ENCODE data around the gene ITK.

Gene ITK

DNA sequence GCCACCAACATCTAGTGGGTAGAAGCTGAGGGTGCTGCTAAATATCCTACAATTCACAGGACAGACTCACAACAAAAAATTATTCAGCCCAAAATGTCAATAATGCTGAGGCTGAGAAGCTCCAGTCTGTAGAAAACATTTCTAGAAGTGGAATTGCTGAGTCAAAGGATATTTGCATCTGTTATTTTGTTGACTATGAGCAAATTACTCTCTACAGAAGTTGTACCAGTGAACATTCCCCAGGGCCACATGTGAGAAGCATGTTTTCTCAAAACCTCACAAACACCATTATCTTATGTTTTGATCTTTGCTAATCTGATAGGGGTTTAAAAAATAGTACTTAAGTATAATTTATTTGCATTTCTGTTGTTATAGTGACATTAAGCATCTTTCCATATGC, 15.4 kb downstream of the ITK start:
- Histone ChIP-seq H3K18ac (ENCODE audit: low read length) (no peak overlapping the region), H3K4me1 (ENCODE audit: control insufficient read depth, low read depth, low read length) (no peaks in the 10 kb centered on the region), H3K27me3 (ENCODE audit: insufficient read depth, low read length, poor library complexity) (no peaks in the 10 kb centered on the region), H3K9ac (ENCODE audit: low read length) (no peak overlapping the region), H3K4me2 (ENCODE audit: low read length) (no peak overlapping the region), H2BK5ac (ENCODE audit: low read length) (no peak overlapping the region), H3K4me3 (ENCODE audit: low read length) (no peak overlapping the region), H3K23ac (ENCODE audit: low read length) (no peak overlapping the region), H3K27ac (ENCODE audit: low read depth, low read length) (no peak overlapping the region), H2BK120ac (ENCODE audit: low read depth, low read length) (no peak overlapping the region), H3K36me3 (ENCODE audit: control insufficient read depth, insufficient read depth, low read length) (no peaks in the 10 kb centered on the region), H3K79me1 (ENCODE audit: low read length) (no peaks in the 10 kb centered on the region), H3K56ac (ENCODE audit: low read length) (no peak overlapping the region), H4K5ac (ENCODE audit: low read length) (no peak overlapping the region), H2AK5ac (ENCODE audit: low read length) (no peak overlapping the region), H2BK15ac (replicated peaks; ENCODE audit: low read depth) (no peak overlapping the region), H3K4ac (ENCODE audit: low read depth, low read length) (no peak overlapping the region), H4K8ac (ENCODE audit: low read depth, low read length) (no peak overlapping the region), H3K79me2 (ENCODE audit: control insufficient read depth, insufficient read depth, low read length) (no peaks in the 10 kb centered on the region)
- no peak for DNase-seq

DNA sequence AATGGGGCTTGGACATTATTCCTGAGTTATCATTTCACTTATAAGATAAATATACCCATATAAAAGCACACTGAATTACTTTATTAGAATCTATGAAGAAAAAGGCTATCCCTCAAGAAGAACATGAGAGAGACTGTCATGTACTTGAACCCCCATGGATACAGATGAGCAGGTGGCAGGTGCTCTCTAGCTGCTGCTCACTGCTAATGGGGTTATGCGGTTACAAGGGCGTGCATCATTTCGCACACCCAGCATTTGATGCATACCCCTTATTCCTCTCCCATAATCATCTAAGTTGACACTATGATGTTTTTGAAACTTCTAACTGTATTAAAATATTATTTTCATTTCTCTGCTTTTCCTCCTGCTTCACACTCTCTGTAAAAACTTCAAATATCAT, 16.4 kb downstream of the ITK start:
- H3K4me3 ChIP-seq (ENCODE audit: low read length): no peak overlapping the region
- H3K18ac ChIP-seq (ENCODE audit: low read length): no peak overlapping the region
- no peak overlapping the region for H3K56ac ChIP-seq (ENCODE audit: low read length)
- no peak overlapping the region for H3K4ac ChIP-seq (ENCODE audit: low read depth, low read length)
- no peak for DNase-seq
- H3K4me1 ChIP-seq (ENCODE audit: control insufficient read depth, low read depth, low read length): no peaks in the 10 kb centered on the region
- no peak overlapping the region for H4K8ac ChIP-seq (ENCODE audit: low read depth, low read length)
- H2BK5ac ChIP-seq (ENCODE audit: low read length): no peak overlapping the region
- WGBS (ENCODE audit: extremely low coverage, insufficient coverage, low lambda C conversion rate): no CpG with 5 or more reads among the region's 3 CpGs
- H3K4me2 ChIP-seq (ENCODE audit: low read length): no peak overlapping the region
- no peak overlapping the region for H4K5ac ChIP-seq (ENCODE audit: low read length)
- no peaks in the 10 kb centered on the region for H3K27me3 ChIP-seq (ENCODE audit: insufficient read depth, low read length, poor library complexity)
- H3K79me1 ChIP-seq (ENCODE audit: low read length): no peaks in the 10 kb centered on the region
- H3K27ac ChIP-seq (ENCODE audit: low read depth, low read length): no peak overlapping the region
- H2BK15ac ChIP-seq (replicated peaks; ENCODE audit: low read depth): no peak overlapping the region
- no peak overlapping the region for H2AK5ac ChIP-seq (ENCODE audit: low read length)
- H3K79me2 ChIP-seq (ENCODE audit: control insufficient read depth, insufficient read depth, low read length): no peaks in the 10 kb centered on the region
- H2BK120ac ChIP-seq (ENCODE audit: low read depth, low read length): no peak overlapping the region
- H3K23ac ChIP-seq (ENCODE audit: low read length): no peak overlapping the region
- H3K9ac ChIP-seq (ENCODE audit: low read length): no peak overlapping the region
- H3K36me3 ChIP-seq (ENCODE audit: control insufficient read depth, insufficient read depth, low read length): no peaks in the 10 kb centered on the region

DNA sequence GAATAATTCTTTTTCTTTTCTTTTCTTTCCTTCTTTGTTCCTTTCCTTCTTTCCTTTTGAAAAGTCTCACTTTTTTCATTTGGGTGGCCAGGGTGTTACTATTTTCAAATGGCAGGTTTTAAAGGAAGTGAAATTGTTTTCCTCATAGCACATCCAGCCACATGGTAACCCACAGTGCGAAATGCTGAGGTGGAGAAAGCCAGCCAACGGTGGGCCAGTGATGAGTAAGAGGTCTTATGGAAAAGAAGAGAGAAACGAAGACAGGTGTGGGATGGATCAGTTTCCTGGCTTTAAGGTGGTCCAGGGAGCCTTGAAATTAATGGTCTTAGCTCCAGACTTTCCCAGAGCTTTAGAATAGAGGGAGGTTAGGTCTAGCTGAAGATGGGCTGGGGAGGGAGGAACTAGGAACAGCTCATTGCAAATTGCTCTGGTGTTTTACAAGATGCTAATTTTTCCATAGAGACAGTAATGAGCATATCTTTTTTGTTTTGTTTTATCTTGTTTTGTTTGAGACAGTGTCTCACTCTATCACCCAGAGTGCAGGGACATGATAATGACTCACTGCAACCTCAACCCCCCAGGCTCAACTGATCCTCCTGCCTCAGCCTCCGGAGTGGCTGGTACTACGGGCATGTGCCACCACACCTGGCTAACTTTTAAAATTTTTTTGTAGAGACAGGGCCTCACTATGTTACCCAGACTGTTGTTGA, 17.8 kb downstream of the ITK start:
- no peak overlapping the region for H3K27ac ChIP-seq (ENCODE audit: low read depth, low read length)
- H3K79me2 ChIP-seq (ENCODE audit: control insufficient read depth, insufficient read depth, low read length): no peaks in the 10 kb centered on the region
- no peak overlapping the region for H3K23ac ChIP-seq (ENCODE audit: low read length)
- no peak overlapping the region for H2AK5ac ChIP-seq (ENCODE audit: low read length)
- no peak overlapping the region for H2BK120ac ChIP-seq (ENCODE audit: low read depth, low read length)
- no peaks in the 10 kb centered on the region for H3K4me1 ChIP-seq (ENCODE audit: control insufficient read depth, low read depth, low read length)
- H3K18ac ChIP-seq (ENCODE audit: low read length): no peak overlapping the region
- no peak overlapping the region for H4K5ac ChIP-seq (ENCODE audit: low read length)
- H3K36me3 ChIP-seq (ENCODE audit: control insufficient read depth, insufficient read depth, low read length): no peaks in the 10 kb centered on the region
- no peak overlapping the region for H3K9ac ChIP-seq (ENCODE audit: low read length)
- no peak overlapping the region for H2BK5ac ChIP-seq (ENCODE audit: low read length)
- no peak overlapping the region for H3K4me3 ChIP-seq (ENCODE audit: low read length)
- H3K27me3 ChIP-seq (ENCODE audit: insufficient read depth, low read length, poor library complexity): no peaks in the 10 kb centered on the region
- H2BK15ac ChIP-seq (replicated peaks; ENCODE audit: low read depth): no peak overlapping the region
- no peak overlapping the region for H3K4me2 ChIP-seq (ENCODE audit: low read length)
- no peak for DNase-seq
- H3K56ac ChIP-seq (ENCODE audit: low read length): no peak overlapping the region
- H3K79me1 ChIP-seq (ENCODE audit: low read length): no peaks in the 10 kb centered on the region
- H3K4ac ChIP-seq (ENCODE audit: low read depth, low read length): no peak overlapping the region
- no peak overlapping the region for H4K8ac ChIP-seq (ENCODE audit: low read depth, low read length)
- WGBS (ENCODE audit: extremely low coverage, insufficient coverage, low lambda C conversion rate): no CpG with 5 or more reads among the region's 5 CpGs

DNA sequence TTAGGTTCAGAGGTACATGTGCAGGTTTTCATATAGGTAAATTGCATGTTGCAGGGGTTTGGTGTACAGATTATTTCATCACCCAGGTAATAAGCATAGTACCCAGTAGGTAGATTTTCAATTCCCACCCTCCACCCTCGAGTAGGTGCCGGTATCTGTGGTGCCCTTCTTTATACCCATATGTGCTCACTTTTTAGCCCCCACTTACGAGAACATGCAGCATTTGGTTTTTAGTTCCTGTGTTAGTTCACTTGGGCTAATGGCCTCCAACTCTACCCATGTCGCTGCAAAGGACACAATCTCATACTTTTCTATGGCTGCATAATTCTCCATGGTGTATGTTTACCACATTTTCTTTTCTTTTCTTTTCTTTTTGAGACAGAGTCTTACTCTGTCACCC, 21.2 kb downstream of the ITK start:
- no CpG with 5 or more reads among the region's 4 CpGs for WGBS (ENCODE audit: extremely low coverage, insufficient coverage, low lambda C conversion rate)

DNA sequence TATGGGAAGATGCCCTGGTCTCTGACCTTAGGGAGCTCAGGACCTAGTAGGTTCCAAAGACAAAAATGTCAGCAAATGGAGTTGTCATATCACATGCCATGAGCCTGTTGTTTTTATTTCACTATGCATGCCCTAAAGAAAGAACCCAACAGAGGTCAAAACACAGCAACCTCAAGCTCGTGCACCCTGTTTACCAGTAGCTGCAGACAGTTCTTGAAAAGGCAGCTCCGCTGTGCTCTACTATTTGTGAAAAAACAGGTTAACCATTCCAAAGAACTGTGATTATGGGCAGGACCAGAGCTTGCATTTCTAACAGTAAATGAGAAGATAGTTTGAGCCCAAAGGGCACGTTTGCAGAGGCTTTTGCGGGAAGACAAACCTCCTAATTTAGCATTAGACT, 22.8 kb downstream of the ITK start:
- WGBS (ENCODE audit: extremely low coverage, insufficient coverage, low lambda C conversion rate): no CpG with 5 or more reads among the region's 4 CpGs
- DNase-seq: no peak
- Histone ChIP-seq H3K9ac (ENCODE audit: low read length) (no peak overlapping the region), H3K4me1 (ENCODE audit: control insufficient read depth, low read depth, low read length) (no peaks in the 10 kb centered on the region), H4K5ac (ENCODE audit: low read length) (no peak overlapping the region), H3K23ac (ENCODE audit: low read length) (no peak overlapping the region), H3K79me1 (ENCODE audit: low read length) (no peaks in the 10 kb centered on the region), H4K8ac (ENCODE audit: low read depth, low read length) (no peak overlapping the region), H3K56ac (ENCODE audit: low read length) (no peak overlapping the region), H2BK15ac (replicated peaks; ENCODE audit: low read depth) (no peak overlapping the region), H3K36me3 (ENCODE audit: control insufficient read depth, insufficient read depth, low read length) (no peaks in the 10 kb centered on the region), H3K18ac (ENCODE audit: low read length) (no peak overlapping the region), H3K79me2 (ENCODE audit: control insufficient read depth, insufficient read depth, low read length) (no peaks in the 10 kb centered on the region), H3K4me2 (ENCODE audit: low read length) (no peak overlapping the region), H2BK120ac (ENCODE audit: low read depth, low read length) (no peak overlapping the region), H3K27ac (ENCODE audit: low read depth, low read length) (no peak overlapping the region), H3K4me3 (ENCODE audit: low read length) (no peak overlapping the region), H3K4ac (ENCODE audit: low read depth, low read length) (no peak overlapping the region), H2AK5ac (ENCODE audit: low read length) (no peak overlapping the region), H3K27me3 (ENCODE audit: insufficient read depth, low read length, poor library complexity) (no peaks in the 10 kb centered on the region), H2BK5ac (ENCODE audit: low read length) (no peak overlapping the region)

More for the DNA sequence above, 21.2 kb downstream of the ITK start:
- Histone ChIP-seq H3K79me1 (ENCODE audit: low read length) (no peaks in the 10 kb centered on the region), H3K27ac (ENCODE audit: low read depth, low read length) (no peak overlapping the region), H3K9ac (ENCODE audit: low read length) (no peak overlapping the region), H3K27me3 (ENCODE audit: insufficient read depth, low read length, poor library complexity) (no peaks in the 10 kb centered on the region), H3K23ac (ENCODE audit: low read length) (no peak overlapping the region), H3K79me2 (ENCODE audit: control insufficient read depth, insufficient read depth, low read length) (no peaks in the 10 kb centered on the region), H3K4me2 (ENCODE audit: low read length) (no peak overlapping the region), H3K36me3 (ENCODE audit: control insufficient read depth, insufficient read depth, low read length) (no peaks in the 10 kb centered on the region), H3K18ac (ENCODE audit: low read length) (no peak overlapping the region), H2BK15ac (replicated peaks; ENCODE audit: low read depth) (no peak overlapping the region), H2BK5ac (ENCODE audit: low read length) (no peak overlapping the region), H3K4me3 (ENCODE audit: low read length) (no peak overlapping the region), H3K4ac (ENCODE audit: low read depth, low read length) (no peak overlapping the region), H3K56ac (ENCODE audit: low read length) (no peak overlapping the region), H3K4me1 (ENCODE audit: control insufficient read depth, low read depth, low read length) (no peaks in the 10 kb centered on the region), H2AK5ac (ENCODE audit: low read length) (no peak overlapping the region), H4K8ac (ENCODE audit: low read depth, low read length) (no peak overlapping the region), H4K5ac (ENCODE audit: low read length) (no peak overlapping the region), H2BK120ac (ENCODE audit: low read depth, low read length) (no peak overlapping the region)
- DNase-seq: no peak

DNA sequence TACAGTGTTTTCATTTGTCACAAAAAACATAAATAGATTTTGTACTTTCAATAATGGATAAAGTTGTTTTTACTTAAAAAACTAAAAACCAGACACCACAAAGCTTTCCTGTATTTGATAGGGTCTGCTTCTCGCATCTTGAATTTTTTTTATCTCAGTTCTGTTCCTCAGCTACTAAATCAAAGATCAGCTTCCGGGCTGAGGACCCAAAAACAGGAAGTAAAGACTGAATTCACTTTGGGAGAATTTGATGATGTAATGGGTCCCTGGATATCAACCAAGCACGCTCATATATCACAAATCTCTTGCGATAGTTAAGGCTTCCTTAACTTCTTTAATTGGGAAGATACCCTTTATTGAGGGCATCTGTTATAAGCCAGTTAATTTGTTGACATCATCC, 24.1 kb downstream of the ITK start:
- no peak overlapping the region for H3K27ac ChIP-seq (ENCODE audit: low read depth, low read length)
- H3K4me1 ChIP-seq (ENCODE audit: control insufficient read depth, low read depth, low read length): no peaks in the 10 kb centered on the region
- H2BK5ac ChIP-seq (ENCODE audit: low read length): no peak overlapping the region
- H3K4me3 ChIP-seq (ENCODE audit: low read length): no peak overlapping the region
- H3K79me1 ChIP-seq (ENCODE audit: low read length): no peaks in the 10 kb centered on the region
- H3K36me3 ChIP-seq (ENCODE audit: control insufficient read depth, insufficient read depth, low read length): no peaks in the 10 kb centered on the region
- H3K9ac ChIP-seq (ENCODE audit: low read length): no peak overlapping the region
- no peak overlapping the region for H4K8ac ChIP-seq (ENCODE audit: low read depth, low read length)
- DNase-seq: no peak
- H2BK15ac ChIP-seq (replicated peaks; ENCODE audit: low read depth): no peak overlapping the region
- no peak overlapping the region for H3K56ac ChIP-seq (ENCODE audit: low read length)
- no peaks in the 10 kb centered on the region for H3K27me3 ChIP-seq (ENCODE audit: insufficient read depth, low read length, poor library complexity)
- WGBS (ENCODE audit: extremely low coverage, insufficient coverage, low lambda C conversion rate): no CpG with 5 or more reads among the region's 4 CpGs
- no peak overlapping the region for H3K4me2 ChIP-seq (ENCODE audit: low read length)
- H3K79me2 ChIP-seq (ENCODE audit: control insufficient read depth, insufficient read depth, low read length): no peaks in the 10 kb centered on the region
- H4K5ac ChIP-seq (ENCODE audit: low read length): no peak overlapping the region
- no peak overlapping the region for H2AK5ac ChIP-seq (ENCODE audit: low read length)
- H2BK120ac ChIP-seq (ENCODE audit: low read depth, low read length): no peak overlapping the region
- H3K18ac ChIP-seq (ENCODE audit: low read length): no peak overlapping the region
- no peak overlapping the region for H3K23ac ChIP-seq (ENCODE audit: low read length)
- H3K4ac ChIP-seq (ENCODE audit: low read depth, low read length): no peak overlapping the region

Measured in mesendoderm (in vitro differentiated cells).